Ascending aorta (tissue), 2 donors: ENCODE results near the gene NEK10. TPM values are rescaled to one million over a fixed set of nuclear protein-coding genes. Genes with fewer than 3 reads are reported as not detected.
"Not testable (repeated sequence)": the region's sequence is repeated elsewhere in the genome, so short reads cannot be mapped to it uniquely, and the experiment has no call there.

Experiments
- DNase-seq, 2 donors: peaks; one replicate each; pipeline ENCODE4 v3.0.0-alpha.2; 2019; ENCODE audit warnings: low spot score in 2 of 2
- H3K27ac ChIP-seq, 2 donors: fragments of 200-600 bp; sonication (generic); one replicate each; pipeline ENCODE4 v1.5.1; 2016 to 2017; ENCODE audit warnings: mild to moderate bottlenecking in 1 of 2
- H3K27me3 ChIP-seq: fragments of 200-600 bp; sonication (generic); one replicate; pipeline ENCODE4 v1.5.1; 2017
- H3K36me3 ChIP-seq, 2 donors: fragments of 200-600 bp; sonication (generic); one replicate each; pipeline ENCODE4 v1.5.1; 2016
- H3K4me1 ChIP-seq, 2 donors: fragments of 200-600 bp; sonication (generic); one replicate each; pipeline ENCODE4 v1.5.1; 2016 to 2017; ENCODE audit warnings: mild to moderate bottlenecking in 1 of 2
- H3K4me3 ChIP-seq, 2 donors: fragments of 200-600 bp; sonication (generic); one replicate each; pipeline ENCODE4 v1.5.1; 2016 to 2017; ENCODE audit warnings: mild to moderate bottlenecking in 1 of 2
- H3K9me3 ChIP-seq, 2 donors: fragments of 200-600 bp; sonication (generic); one replicate each; pipeline ENCODE4 v1.5.1; 2016
- CTCF ChIP-seq, 3 experiments: fragments of 200-600 bp in 2 of 3; fragments of 450-650 bp in 1 of 3; sonication (generic) in 2 of 3; IDR thresholded peaks; one replicate each; pipeline ENCODE4 v1.5.1; 2016 to 2019; ENCODE audit warnings: antibody characterized with exemption in 3 of 3, mild to moderate bottlenecking in 1 of 3, moderate library complexity in 1 of 3
- intact Hi-C: fragments of 100-400 bp; cut with DNase I; formaldehyde crosslinking; loops from one replicate; pipeline ENCODE4 v1.15.1; 2023
- total RNA-seq: library from RNA; depleted of rRNA; stranded (reverse); fragments of >200 nt; gene quantifications from one replicate; pipeline ENCODE4 v1.1.0, GENCODE V29; 2016

NEK10 gene
- not detected for total RNA-seq

GRCh38 chr3:27368831-27369607 lies at the start of gene NEK10:
Gene NEK10 (minus strand): TSS chr3:27369383. CDS start chr3:27352882, 16,501 bp downstream.
- no peaks in the 10 kb centered on the region for H3K27me3 ChIP-seq
- peaks cover 0 to 7% of the 10 kb centered on the region in 2 donors for H3K4me1 ChIP-seq
- DNase-seq: peak; percentile 63 to 90
- no peaks in the 10 kb centered on the region for H3K9me3 ChIP-seq
- H3K4me3 ChIP-seq: peak within 1 kb of the TSS; percentile 56 to 80
- intact Hi-C loops: no loop called here
- no peak for TF ChIP-seq CTCF (IDR thresholded peaks at IDR 0.05)
- no peak within 1 kb of the TSS for H3K27ac ChIP-seq
- H3K36me3 ChIP-seq: no peaks in the 10 kb centered on the region

- H3K27ac ChIP-seq: no peak overlapping the region
Observed at GRCh38 chr3:27415202-27415601, 46.0 kb upstream of the NEK10 start.

GRCh38 chr3:27392950-27393679 lies 23.9 kb upstream of the NEK10 start:
- no peaks in the 10 kb centered on the region for H3K4me1 ChIP-seq
- no peak overlapping the region for H3K27ac ChIP-seq
- intact Hi-C loops: no loop called here
- H3K27me3 ChIP-seq: no peaks in the 10 kb centered on the region
- DNase-seq: no peak
- no peaks in the 10 kb centered on the region for H3K9me3 ChIP-seq
- no peak for TF ChIP-seq CTCF (IDR thresholded peaks at IDR 0.05)
- H3K36me3 ChIP-seq: peaks cover 24 to 51% of the 10 kb centered on the region in 2 donors
- no peak overlapping the region for H3K4me3 ChIP-seq

More at GRCh38 chr3:27415202-27415601, 46.0 kb upstream of the NEK10 start:
- no peak for TF ChIP-seq CTCF (IDR thresholded peaks at IDR 0.05)
- intact Hi-C loops: no loop called here
- no peaks in the 10 kb centered on the region for H3K4me1 ChIP-seq
- no peak overlapping the region for H3K4me3 ChIP-seq
- no peaks in the 10 kb centered on the region for H3K27me3 ChIP-seq
- DNase-seq: no peak
- peaks cover 16 to 41% of the 10 kb centered on the region in 2 donors for H3K36me3 ChIP-seq
- no peaks in the 10 kb centered on the region for H3K9me3 ChIP-seq

GRCh38 chr3:27392414-27392813 lies 23.2 kb upstream of the NEK10 start:
- not testable (repeated sequence) for H3K27ac ChIP-seq

GRCh38 chr3:27391796-27392195 lies 22.6 kb upstream of the NEK10 start:
- no peak for DNase-seq
- intact Hi-C loops: no loop called here
- H3K27ac ChIP-seq: no peak overlapping the region
- no peak overlapping the region for H3K4me3 ChIP-seq
- peaks cover 21 to 46% of the 10 kb centered on the region in 2 donors for H3K36me3 ChIP-seq
- TF ChIP-seq CTCF (IDR thresholded peaks at IDR 0.05): no peak
- H3K4me1 ChIP-seq: no peaks in the 10 kb centered on the region
- no peaks in the 10 kb centered on the region for H3K9me3 ChIP-seq
- H3K27me3 ChIP-seq: no peaks in the 10 kb centered on the region

More at GRCh38 chr3:27392414-27392813, 23.2 kb upstream of the NEK10 start:
- DNase-seq, H3K27me3 ChIP-seq, H3K4me1 ChIP-seq, H3K9me3 ChIP-seq, H3K4me3 ChIP-seq, intact Hi-C loops: not testable (repeated sequence)
- peaks cover 21 to 49% of the 10 kb centered on the region in 2 donors for H3K36me3 ChIP-seq

GRCh38 chr3:27387625-27388024 lies 18.4 kb upstream of the NEK10 start:
- intact Hi-C loops: no loop called here

More at GRCh38 chr3:27387625-27388024, 18.4 kb upstream of the NEK10 start:
- H3K4me1 ChIP-seq: no peaks in the 10 kb centered on the region
- H3K27me3 ChIP-seq: no peaks in the 10 kb centered on the region
- H3K9me3 ChIP-seq: no peaks in the 10 kb centered on the region
- no peak for DNase-seq
- peaks cover 29 to 48% of the 10 kb centered on the region in 2 donors for H3K36me3 ChIP-seq
- H3K27ac ChIP-seq: no peak overlapping the region
- no peak for TF ChIP-seq CTCF (IDR thresholded peaks at IDR 0.05)
- H3K4me3 ChIP-seq: no peak overlapping the region
